Measurements from ENCODE around the gene PRR29.

GRCh38 chr17:63983320-63983719 lies 14.8 kb upstream of the PRR29 start:
- TF ChIP-seq POLR2A (IDR thresholded peaks at IDR 0.05): no peak
- TF ChIP-seq CTCF (IDR thresholded peaks at IDR 0.05): no peak
